ENCODE data around the gene TNRC6C. TPM values are rescaled to one million over a fixed set of nuclear protein-coding genes. Genes with fewer than 3 reads are reported as not detected.
A peak's percentile ranks its signal among the peaks of the same experiment; 100 is the strongest.

The TNRC6C gene
- total and polyA plus RNA-seq, 2 of the 13 experiments (the other 11 are each of a cell fraction or from before 2014, with no cell fraction given) = 0.66 to 4.9 TPM

GRCh38 chr17:78144736-78145641 is 186.5 kb downstream of the TNRC6C start (continued):
- TF ChIP-seq, protein P1, sequence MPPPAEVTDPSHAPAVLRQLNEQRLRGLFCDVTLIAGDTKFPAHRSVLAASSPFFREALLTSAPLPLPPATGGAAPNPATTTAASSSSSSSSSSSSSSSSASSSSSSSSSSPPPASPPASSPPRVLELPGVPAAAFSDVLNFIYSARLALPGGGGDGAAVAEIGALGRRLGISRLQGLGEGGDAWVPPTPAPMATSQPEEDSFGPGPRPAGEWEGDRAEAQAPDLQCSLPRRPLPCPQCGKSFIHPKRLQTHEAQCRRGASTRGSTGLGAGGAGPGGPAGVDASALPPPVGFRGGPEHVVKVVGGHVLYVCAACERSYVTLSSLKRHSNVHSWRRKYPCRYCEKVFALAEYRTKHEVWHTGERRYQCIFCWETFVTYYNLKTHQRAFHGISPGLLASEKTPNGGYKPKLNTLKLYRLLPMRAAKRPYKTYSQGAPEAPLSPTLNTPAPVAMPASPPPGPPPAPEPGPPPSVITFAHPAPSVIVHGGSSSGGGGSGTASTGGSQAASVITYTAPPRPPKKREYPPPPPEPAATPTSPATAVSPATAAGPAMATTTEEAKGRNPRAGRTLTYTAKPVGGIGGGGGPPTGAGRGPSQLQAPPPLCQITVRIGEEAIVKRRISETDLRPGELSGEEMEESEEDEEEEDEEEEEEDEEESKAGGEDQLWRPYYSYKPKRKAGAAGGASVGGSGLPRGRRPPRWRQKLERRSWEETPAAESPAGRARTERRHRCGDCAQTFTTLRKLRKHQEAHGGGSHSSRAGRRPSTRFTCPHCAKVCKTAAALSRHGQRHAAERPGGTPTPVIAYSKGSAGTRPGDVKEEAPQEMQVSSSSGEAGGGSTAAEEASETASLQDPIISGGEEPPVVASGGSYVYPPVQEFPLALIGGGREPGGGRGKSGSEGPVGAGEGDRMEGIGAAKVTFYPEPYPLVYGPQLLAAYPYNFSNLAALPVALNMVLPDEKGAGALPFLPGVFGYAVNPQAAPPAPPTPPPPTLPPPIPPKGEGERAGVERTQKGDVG (CRISPR knock-in tag; IDR thresholded peaks at IDR 0.05; ENCODE audit: borderline replicate concordance) = no peak
- TF ChIP-seq RCOR2 (CRISPR knock-in tag; IDR thresholded peaks at IDR 0.05) = peak; percentile 60; the same call in 1 of the 2 replicates
- TF ChIP-seq, protein P2, sequence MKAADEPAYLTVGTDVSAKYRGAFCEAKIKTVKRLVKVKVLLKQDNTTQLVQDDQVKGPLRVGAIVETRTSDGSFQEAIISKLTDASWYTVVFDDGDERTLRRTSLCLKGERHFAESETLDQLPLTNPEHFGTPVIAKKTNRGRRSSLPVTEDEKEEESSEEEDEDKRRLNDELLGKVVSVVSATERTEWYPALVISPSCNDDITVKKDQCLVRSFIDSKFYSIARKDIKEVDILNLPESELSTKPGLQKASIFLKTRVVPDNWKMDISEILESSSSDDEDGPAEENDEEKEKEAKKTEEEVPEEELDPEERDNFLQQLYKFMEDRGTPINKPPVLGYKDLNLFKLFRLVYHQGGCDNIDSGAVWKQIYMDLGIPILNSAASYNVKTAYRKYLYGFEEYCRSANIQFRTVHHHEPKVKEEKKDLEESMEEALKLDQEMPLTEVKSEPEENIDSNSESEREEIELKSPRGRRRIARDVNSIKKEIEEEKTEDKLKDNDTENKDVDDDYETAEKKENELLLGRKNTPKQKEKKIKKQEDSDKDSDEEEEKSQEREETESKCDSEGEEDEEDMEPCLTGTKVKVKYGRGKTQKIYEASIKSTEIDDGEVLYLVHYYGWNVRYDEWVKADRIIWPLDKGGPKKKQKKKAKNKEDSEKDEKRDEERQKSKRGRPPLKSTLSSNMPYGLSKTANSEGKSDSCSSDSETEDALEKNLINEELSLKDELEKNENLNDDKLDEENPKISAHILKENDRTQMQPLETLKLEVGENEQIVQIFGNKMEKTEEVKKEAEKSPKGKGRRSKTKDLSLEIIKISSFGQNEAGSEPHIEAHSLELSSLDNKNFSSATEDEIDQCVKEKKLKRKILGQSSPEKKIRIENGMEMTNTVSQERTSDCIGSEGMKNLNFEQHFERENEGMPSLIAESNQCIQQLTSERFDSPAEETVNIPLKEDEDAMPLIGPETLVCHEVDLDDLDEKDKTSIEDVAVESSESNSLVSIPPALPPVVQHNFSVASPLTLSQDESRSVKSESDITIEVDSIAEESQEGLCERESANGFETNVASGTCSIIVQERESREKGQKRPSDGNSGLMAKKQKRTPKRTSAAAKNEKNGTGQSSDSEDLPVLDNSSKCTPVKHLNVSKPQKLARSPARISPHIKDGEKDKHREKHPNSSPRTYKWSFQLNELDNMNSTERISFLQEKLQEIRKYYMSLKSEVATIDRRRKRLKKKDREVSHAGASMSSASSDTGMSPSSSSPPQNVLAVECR (CRISPR knock-in tag; IDR thresholded peaks at IDR 0.05; ENCODE audit: borderline replicate concordance) = peak; percentile 50
- peak; percentile 83; the same call in 1 of the 2 replicates for TF ChIP-seq ZNF317 (CRISPR knock-in tag; IDR thresholded peaks at IDR 0.05)
- TF ChIP-seq CENPT (CRISPR knock-in tag; IDR thresholded peaks at IDR 0.05; ENCODE audit: low read depth) = no peak
- TF ChIP-seq GPN1 (CRISPR knock-in tag; IDR thresholded peaks at IDR 0.05; ENCODE audit: borderline replicate concordance) = no peak
- TF ChIP-seq IRF1 (CRISPR knock-in tag; IDR thresholded peaks at IDR 0.05; ENCODE audit: low read depth) = no peak
- no peak for TF ChIP-seq SOX13 (IDR thresholded peaks at IDR 0.05)
- peak in 1 of 2 experiments; percentile 46; a peak in 1 of 4 replicates for TF ChIP-seq SOX13 (CRISPR knock-in tag; conservative IDR thresholded peaks at IDR 0.05 in 1 of 2, IDR thresholded peaks at IDR 0.05 in 1 of 2)
- TF ChIP-seq ZNF44 (CRISPR knock-in tag; IDR thresholded peaks at IDR 0.05) = no peak
- peak; percentile 63; the same call in 1 of the 2 replicates for TF ChIP-seq ZNF629 (CRISPR knock-in tag; conservative IDR thresholded peaks at IDR 0.05)
- peak; percentile 80; the same call in 1 of the 2 replicates for TF ChIP-seq ZBTB7A (CRISPR knock-in tag; IDR thresholded peaks at IDR 0.05)
- TF ChIP-seq TIGD3 (CRISPR knock-in tag; IDR thresholded peaks at IDR 0.05; ENCODE audit: borderline replicate concordance) = no peak; the same call in 1 of the 2 replicates
- TF ChIP-seq HDAC2 (CRISPR knock-in tag; IDR thresholded peaks at IDR 0.05) = peak; percentile 81
- no peak for TF ChIP-seq ZNF75D (CRISPR knock-in tag; IDR thresholded peaks at IDR 0.05; ENCODE audit: borderline replicate concordance)
- no peak for TF ChIP-seq ZNF101 (CRISPR knock-in tag; IDR thresholded peaks at IDR 0.05; ENCODE audit: borderline replicate concordance, low read depth)
